Panc1 (cell line): ENCODE data around the gene SDK1. TPM values are rescaled to one million over a fixed set of nuclear protein-coding genes. Genes with fewer than 3 reads are reported as not detected.

Experiments
- ATAC-seq: fragments of 200-7000 bp; cut with Tn5 transposase; 2 replicates; pipeline ENCODE4 v1.9.1; 2020; ENCODE audit warnings: mild to moderate bottlenecking, moderate library complexity
- BruUV-seq: library from RNA; stranded (reverse); fragments of 400-500 nt; replicated peaks from 2 replicates; lab custom pipeline; 2021; lab: Mats Ljungman, UMichigan
- CTCF ChIA-PET: fragments of 300-600 bp; sonication (Branson Sonifier 250); formaldehyde crosslinking; loops from one replicate; lab custom pipeline; 2022; ENCODE audit warnings: antibody characterized with exemption; lab: Charles Lee
- POLR2A ChIA-PET: fragments of 300-600 bp; sonication (Branson Sonifier 250); formaldehyde crosslinking; loops from one replicate; lab custom pipeline; 2022; ENCODE audit warnings: antibody characterized with exemption; lab: Charles Lee
- DNase-seq: peaks from one replicate; pipeline ENCODE4 v3.0.0-alpha.2; 2010; ENCODE audit warnings: low read depth, low spot score
- H3K27ac ChIP-seq: 2 replicates; pipeline ENCODE4 v1.5.1; 2011; ENCODE audit warnings: mild to moderate bottlenecking, low read length, inconsistent platforms
- H3K27me3 ChIP-seq: fragments of 200-500 bp; sonication (Bioruptor generic); 2 replicates; pipeline ENCODE4 v1.6.0; 2014; ENCODE audit warnings: low read length, inconsistent platforms; ENCODE audit not compliant: control insufficient read depth, insufficient read depth
- H3K36me3 ChIP-seq: fragments of 200-500 bp; sonication (Bioruptor generic); 2 replicates; pipeline ENCODE4 v1.5.1; 2014; ENCODE audit warnings: inconsistent platforms, mild to moderate bottlenecking, low read length, moderate library complexity; ENCODE audit not compliant: control insufficient read depth, insufficient read depth
- H3K4me1 ChIP-seq: 2 replicates; pipeline ENCODE4 v1.5.1; 2011; ENCODE audit warnings: inconsistent platforms, mild to moderate bottlenecking, low read length, moderate library complexity; ENCODE audit not compliant: control insufficient read depth, insufficient read depth
- H3K4me3 ChIP-seq, 2 experiments: 2 replicates each; pipeline ENCODE4 v1.5.1; 2011 to 2012; ENCODE audit warnings: low read depth in 2 of 2, low read length in 2 of 2, mild to moderate bottlenecking in 2 of 2, inconsistent platforms in 1 of 2, moderate library complexity in 1 of 2
- H3K9me3 ChIP-seq: fragments of 200-500 bp; sonication (Bioruptor generic); 2 replicates; pipeline ENCODE4 v1.5.1; 2014; ENCODE audit warnings: low read depth, mild to moderate bottlenecking, inconsistent platforms, low read length, moderate library complexity; ENCODE audit not compliant: control insufficient read depth, insufficient read depth
- POLR2AphosphoS5 ChIP-seq: IDR thresholded peaks from 2 replicates; pipeline ENCODE4 v1.6.1; 2012; ENCODE audit warnings: mild to moderate bottlenecking, low read depth, low read length, moderate library complexity
- SIN3A ChIP-seq: IDR thresholded peaks from 2 replicates; pipeline ENCODE4 v1.6.1; 2012; ENCODE audit warnings: low read depth, mild to moderate bottlenecking, low read length, moderate library complexity, borderline replicate concordance; ENCODE audit not compliant: insufficient read depth
- TCF7L2 ChIP-seq: IDR thresholded peaks from 2 replicates; pipeline ENCODE4 v1.6.1; 2011; ENCODE audit warnings: mild to moderate bottlenecking, low read depth, low read length, inconsistent platforms
- in situ Hi-C: cut with HindIII; loops from 2 replicates; pipeline ENCODE4 v1.10.0; 2016; ENCODE audit warnings: low sequenced_read_pairs, low pct_unique_long_range_greater_than_20kb
- intact Hi-C: fragments of 100-400 bp; cut with micrococcal nuclease; formaldehyde crosslinking; loops from one replicate; pipeline ENCODE4 v1.10.0; 2022; ENCODE audit not compliant: unreplicated experiment
- total RNA-seq: library from RNA; stranded (reverse); gene quantifications from one replicate; pipeline ENCODE4 v1.2.1, GENCODE V29; 2021; ENCODE audit not compliant: unreplicated experiment
- TF ChIP-seq, protein P1 (sequence below): fragments of 450-650 bp; IDR thresholded peaks from 2 replicates; pipeline ENCODE4 v1.5.1; 2017; ENCODE audit warnings: mild to moderate bottlenecking
- TF ChIP-seq, protein P2 (sequence below), 2 experiments: IDR thresholded peaks; 2 replicates each; pipeline ENCODE4 v1.6.1; 2011 to 2012; ENCODE audit warnings: low read depth in 2 of 2, control low read depth in 1 of 2, low read length in 1 of 2, mild to moderate bottlenecking in 1 of 2, moderate library complexity in 1 of 2; ENCODE audit not compliant: insufficient read depth in 1 of 2

The SDK1 gene
- total RNA-seq, 1 experiment from 2014 or later, result 47.4 TPM

DNA sequence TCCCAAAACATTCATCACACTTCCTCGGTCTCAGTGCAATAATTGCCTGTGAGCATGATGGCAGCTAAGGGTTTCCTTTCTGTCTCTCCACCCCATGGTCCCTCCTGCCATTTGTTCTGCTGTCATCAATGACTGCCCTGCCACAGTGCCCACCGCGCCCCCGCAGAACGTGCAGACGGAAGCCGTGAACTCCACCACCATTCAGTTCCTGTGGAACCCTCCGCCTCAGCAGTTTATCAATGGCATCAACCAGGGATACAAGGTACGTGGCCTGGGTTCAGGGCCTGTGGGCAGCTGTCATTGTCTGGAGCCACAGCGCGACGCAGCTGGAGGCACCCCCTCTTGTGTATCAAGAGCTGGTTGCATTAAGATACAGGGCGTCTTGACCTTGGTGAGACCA lies 748.1 kb downstream of the SDK1 start:
- TF ChIP-seq TCF7L2 (no peak), SIN3A (no peak), POLR2AphosphoS5 (no peak)
- TF ChIP-seq, protein P1, sequence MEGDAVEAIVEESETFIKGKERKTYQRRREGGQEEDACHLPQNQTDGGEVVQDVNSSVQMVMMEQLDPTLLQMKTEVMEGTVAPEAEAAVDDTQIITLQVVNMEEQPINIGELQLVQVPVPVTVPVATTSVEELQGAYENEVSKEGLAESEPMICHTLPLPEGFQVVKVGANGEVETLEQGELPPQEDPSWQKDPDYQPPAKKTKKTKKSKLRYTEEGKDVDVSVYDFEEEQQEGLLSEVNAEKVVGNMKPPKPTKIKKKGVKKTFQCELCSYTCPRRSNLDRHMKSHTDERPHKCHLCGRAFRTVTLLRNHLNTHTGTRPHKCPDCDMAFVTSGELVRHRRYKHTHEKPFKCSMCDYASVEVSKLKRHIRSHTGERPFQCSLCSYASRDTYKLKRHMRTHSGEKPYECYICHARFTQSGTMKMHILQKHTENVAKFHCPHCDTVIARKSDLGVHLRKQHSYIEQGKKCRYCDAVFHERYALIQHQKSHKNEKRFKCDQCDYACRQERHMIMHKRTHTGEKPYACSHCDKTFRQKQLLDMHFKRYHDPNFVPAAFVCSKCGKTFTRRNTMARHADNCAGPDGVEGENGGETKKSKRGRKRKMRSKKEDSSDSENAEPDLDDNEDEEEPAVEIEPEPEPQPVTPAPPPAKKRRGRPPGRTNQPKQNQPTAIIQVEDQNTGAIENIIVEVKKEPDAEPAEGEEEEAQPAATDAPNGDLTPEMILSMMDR, result no peak
- TF ChIP-seq, protein P2, sequence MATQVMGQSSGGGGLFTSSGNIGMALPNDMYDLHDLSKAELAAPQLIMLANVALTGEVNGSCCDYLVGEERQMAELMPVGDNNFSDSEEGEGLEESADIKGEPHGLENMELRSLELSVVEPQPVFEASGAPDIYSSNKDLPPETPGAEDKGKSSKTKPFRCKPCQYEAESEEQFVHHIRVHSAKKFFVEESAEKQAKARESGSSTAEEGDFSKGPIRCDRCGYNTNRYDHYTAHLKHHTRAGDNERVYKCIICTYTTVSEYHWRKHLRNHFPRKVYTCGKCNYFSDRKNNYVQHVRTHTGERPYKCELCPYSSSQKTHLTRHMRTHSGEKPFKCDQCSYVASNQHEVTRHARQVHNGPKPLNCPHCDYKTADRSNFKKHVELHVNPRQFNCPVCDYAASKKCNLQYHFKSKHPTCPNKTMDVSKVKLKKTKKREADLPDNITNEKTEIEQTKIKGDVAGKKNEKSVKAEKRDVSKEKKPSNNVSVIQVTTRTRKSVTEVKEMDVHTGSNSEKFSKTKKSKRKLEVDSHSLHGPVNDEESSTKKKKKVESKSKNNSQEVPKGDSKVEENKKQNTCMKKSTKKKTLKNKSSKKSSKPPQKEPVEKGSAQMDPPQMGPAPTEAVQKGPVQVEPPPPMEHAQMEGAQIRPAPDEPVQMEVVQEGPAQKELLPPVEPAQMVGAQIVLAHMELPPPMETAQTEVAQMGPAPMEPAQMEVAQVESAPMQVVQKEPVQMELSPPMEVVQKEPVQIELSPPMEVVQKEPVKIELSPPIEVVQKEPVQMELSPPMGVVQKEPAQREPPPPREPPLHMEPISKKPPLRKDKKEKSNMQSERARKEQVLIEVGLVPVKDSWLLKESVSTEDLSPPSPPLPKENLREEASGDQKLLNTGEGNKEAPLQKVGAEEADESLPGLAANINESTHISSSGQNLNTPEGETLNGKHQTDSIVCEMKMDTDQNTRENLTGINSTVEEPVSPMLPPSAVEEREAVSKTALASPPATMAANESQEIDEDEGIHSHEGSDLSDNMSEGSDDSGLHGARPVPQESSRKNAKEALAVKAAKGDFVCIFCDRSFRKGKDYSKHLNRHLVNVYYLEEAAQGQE (IDR thresholded peaks at IDR 0.05; ENCODE audit: insufficient read depth in 1 of 2, low read depth in 2 of 2, low read length in 1 of 2), result no peak
- no peaks in the 10 kb centered on the region for H3K27me3 ChIP-seq
- in situ Hi-C loops, result no loop called here
- ATAC-seq, result no peak
- CTCF ChIA-PET, result no interaction called here
- no peaks in the 10 kb centered on the region for H3K4me1 ChIP-seq
- no peaks in the 10 kb centered on the region for H3K9me3 ChIP-seq
- DNase-seq, result no peak
- POLR2A ChIA-PET, result interaction anchor here (0.6 kb wide), 1 partner anchor 490 kb away, joined by 6 read pairs; no protein-coding TSS in a partner anchor
- H3K36me3 ChIP-seq, result no peaks in the 10 kb centered on the region
- no peak overlapping the region for H3K4me3 ChIP-seq
- no peak overlapping the region for H3K27ac ChIP-seq
- BruUV-seq, result no TSS peak
- intact Hi-C loops, result no loop called here

DNA sequence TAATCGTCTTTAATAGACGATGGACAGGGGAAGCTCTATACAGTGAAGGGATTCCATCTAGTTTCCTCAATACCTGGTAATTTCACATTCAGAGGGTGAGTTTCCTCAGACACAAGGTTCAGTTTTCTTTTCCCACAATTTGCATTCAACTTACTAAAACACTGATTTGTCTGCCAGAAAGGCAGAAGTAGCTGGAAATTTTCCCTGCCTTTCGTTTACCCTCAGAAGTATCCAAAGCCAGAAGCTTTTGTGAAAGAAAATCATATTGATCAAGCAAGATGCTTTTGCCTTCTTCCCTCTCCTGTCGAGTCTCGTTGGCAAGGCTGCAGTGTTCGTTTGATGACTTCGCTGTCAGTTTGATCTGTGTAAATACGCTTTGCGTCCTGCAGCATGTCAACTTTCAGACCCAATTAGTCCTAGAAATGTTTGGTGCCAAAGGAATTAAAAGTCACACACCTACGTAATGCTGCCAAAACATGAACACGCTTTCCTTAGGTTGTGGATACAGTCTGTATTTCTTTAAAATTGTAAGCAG lies 749.1 kb downstream of the SDK1 start:
- POLR2A ChIA-PET, result no interaction called here
- in situ Hi-C loops, result no loop called here

DNA sequence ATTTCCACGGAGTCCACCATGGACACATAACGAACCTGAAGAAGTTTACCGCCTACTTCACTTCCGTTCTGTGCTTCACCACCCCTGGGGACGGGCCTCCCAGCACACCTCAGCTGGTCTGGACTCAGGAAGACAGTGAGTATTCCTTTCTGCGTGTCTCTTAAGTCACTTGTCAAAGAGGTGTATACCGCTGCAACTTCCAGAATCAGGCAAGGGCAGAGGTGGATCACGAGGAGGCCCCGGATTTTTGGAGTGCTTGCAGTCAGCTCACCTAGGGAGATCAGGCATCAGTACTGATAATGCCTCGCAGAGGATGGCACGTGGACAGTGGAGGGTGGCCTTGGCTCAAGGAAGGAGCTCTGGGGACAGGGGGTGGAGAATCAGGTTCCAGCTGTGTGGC lies 750.6 kb downstream of the SDK1 start:
- ChIA-PET CTCF (no interaction called here), POLR2A (interaction anchor here (0.7 kb wide), 1 partner anchor 61 kb away, joined by 8 read pairs; no protein-coding TSS in a partner anchor)
- no peaks in the 10 kb centered on the region for H3K36me3 ChIP-seq
- TF ChIP-seq, protein P1, result no peak
- TF ChIP-seq, protein P2 (IDR thresholded peaks at IDR 0.05; ENCODE audit: insufficient read depth in 1 of 2, low read depth in 2 of 2, low read length in 1 of 2), result no peak
- TF ChIP-seq POLR2AphosphoS5 (no peak), TCF7L2 (no peak)
- BruUV-seq, result no TSS peak
- in situ Hi-C loops, result no loop called here
- intact Hi-C loops, result no loop called here
- no peak for DNase-seq
- H3K27me3 ChIP-seq, result no peaks in the 10 kb centered on the region
- no peaks in the 10 kb centered on the region for H3K9me3 ChIP-seq
- no peak overlapping the region for H3K27ac ChIP-seq
- H3K4me3 ChIP-seq, result no peak overlapping the region
- no peak for ATAC-seq
- H3K4me1 ChIP-seq, result no peaks in the 10 kb centered on the region

More for the DNA sequence above, 749.1 kb downstream of the SDK1 start:
- Histone ChIP-seq H3K36me3 (no peaks in the 10 kb centered on the region), H3K4me3 (no peak overlapping the region), H3K27ac (no peak overlapping the region), H3K27me3 (no peaks in the 10 kb centered on the region), H3K4me1 (no peaks in the 10 kb centered on the region), H3K9me3 (no peaks in the 10 kb centered on the region)
- ATAC-seq (no peak), DNase-seq (no peak)
- CTCF ChIA-PET, result interaction anchor here (0.6 kb wide), 2 partner anchors 38 to 53 kb away, joined by 3 read pairs; no protein-coding TSS in a partner anchor
- BruUV-seq, result no TSS peak
- intact Hi-C loops, result no loop called here
- TF ChIP-seq TCF7L2 (no peak), POLR2AphosphoS5 (no peak), SIN3A (no peak)
